ENCODE measurements around the gene PAIP2B.

Gene PAIP2B

DNA sequence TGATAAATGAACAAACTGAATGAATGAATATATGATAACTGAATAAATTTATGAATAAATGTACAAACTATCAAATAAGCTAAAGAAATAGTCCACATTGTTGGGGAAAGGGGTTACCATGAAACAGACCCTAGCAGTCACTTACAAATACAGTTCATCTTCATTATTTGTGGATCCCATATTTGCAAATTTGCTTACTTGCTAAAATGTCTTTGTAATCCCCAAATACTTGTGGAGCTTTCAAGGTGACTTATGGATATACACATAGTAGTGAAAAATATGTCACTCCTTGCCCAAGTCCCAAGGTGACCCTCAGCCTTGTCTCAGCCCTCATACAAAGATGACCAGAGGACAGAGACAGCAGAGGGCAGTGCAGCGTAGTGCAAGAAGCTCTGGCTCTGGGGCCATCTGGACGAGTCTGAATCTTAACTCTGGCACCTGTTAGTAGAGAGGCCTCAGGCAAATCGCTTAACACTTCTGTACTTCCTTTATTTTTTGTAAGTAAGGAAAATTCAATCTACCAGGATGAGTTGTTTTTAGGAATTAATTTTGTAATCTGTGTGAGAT lies 3.1 kb downstream of the PAIP2B start:
- WGBS (ENCODE audit: insufficient coverage) = 50% methylated on average over 1 of the region's 3 CpGs
- Histone ChIP-seq H3K36me3 (ENCODE audit: control insufficient read depth in 4 of 4, insufficient read depth in 4 of 4, low read length in 3 of 4) (no peaks in the 10 kb centered on the region), H3K27ac (ENCODE audit: insufficient read depth in 1 of 2, low read depth in 1 of 2, low read length in 2 of 2, poor library complexity in 1 of 2, severe bottlenecking in 2 of 2) (no peak overlapping the region), H3K9me3 (ENCODE audit: control extremely low read depth in 1 of 5, control insufficient read depth in 4 of 5, insufficient read depth in 2 of 5, low read depth in 1 of 5, low read length in 4 of 5) (no peaks in the 10 kb centered on the region), H3K4me1 (ENCODE audit: control extremely low read depth in 1 of 4, control insufficient read depth in 4 of 4, insufficient read depth in 4 of 4, low read length in 3 of 4) (peaks cover 6 to 25% (median 17%) of the 10 kb centered on the region in 4 experiments), H3K4me3 (ENCODE audit: control insufficient read depth in 1 of 7, extremely low read depth in 1 of 7, insufficient read depth in 4 of 7, low read depth in 2 of 7, low read length in 6 of 7) (no peak overlapping the region), H3K27me3 (replicated peaks in 2 of 5; ENCODE audit: control insufficient read depth in 4 of 5, insufficient read depth in 5 of 5, low read length in 4 of 5) (no peaks in the 10 kb centered on the region)
- ChIA-PET CTCF (interaction anchor here (0.8 to 2.7 kb wide), 12 partner anchors 10 to 290 kb away, joined by 3 to 8 read pairs (median 4); no protein-coding TSS in a partner anchor), POLR2A (no interaction called here)
- DNase-seq = peak; percentile 63 to 78 (median 67)

DNA sequence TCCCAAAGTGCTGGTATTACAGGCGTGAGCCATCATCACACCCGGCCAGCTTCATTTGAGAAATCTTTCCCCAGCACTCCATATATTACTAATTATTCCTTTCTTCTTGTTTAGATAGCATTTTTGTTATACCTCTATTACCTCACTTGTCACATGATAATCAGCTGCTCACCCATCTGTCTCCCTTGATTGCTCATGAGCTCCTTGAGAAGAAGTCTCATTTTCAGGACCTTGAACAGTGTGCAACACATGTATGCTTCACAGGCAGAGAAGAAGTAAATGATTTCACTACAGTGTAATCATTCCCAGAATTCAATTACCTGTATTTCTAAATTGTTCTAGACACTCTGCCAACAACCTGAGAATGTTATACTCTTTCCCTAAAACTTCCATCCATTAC lies 6.2 kb downstream of the PAIP2B start:
- no peaks in the 10 kb centered on the region for H3K27me3 ChIP-seq (replicated peaks in 2 of 5; ENCODE audit: control insufficient read depth in 4 of 5, insufficient read depth in 5 of 5, low read length in 4 of 5)
- POLR2A ChIA-PET = no interaction called here
- CTCF ChIA-PET = no interaction called here
- H3K9me3 ChIP-seq (ENCODE audit: control extremely low read depth in 1 of 5, control insufficient read depth in 4 of 5, insufficient read depth in 2 of 5, low read depth in 1 of 5, low read length in 4 of 5) = no peaks in the 10 kb centered on the region
- no peak overlapping the region for H3K4me3 ChIP-seq (ENCODE audit: control insufficient read depth in 1 of 7, extremely low read depth in 1 of 7, insufficient read depth in 4 of 7, low read depth in 2 of 7, low read length in 6 of 7)
- WGBS (ENCODE audit: insufficient coverage) = 100% methylated on average over 1 of the region's 2 CpGs
- H3K27ac ChIP-seq (ENCODE audit: insufficient read depth in 1 of 2, low read depth in 1 of 2, low read length in 2 of 2, poor library complexity in 1 of 2, severe bottlenecking in 2 of 2) = no peak overlapping the region
- DNase-seq = no peak
- no peaks in the 10 kb centered on the region for H3K36me3 ChIP-seq (ENCODE audit: control insufficient read depth in 4 of 4, insufficient read depth in 4 of 4, low read length in 3 of 4)
- peaks cover 2 to 10% (median 4%) of the 10 kb centered on the region in 4 experiments for H3K4me1 ChIP-seq (ENCODE audit: control extremely low read depth in 1 of 4, control insufficient read depth in 4 of 4, insufficient read depth in 4 of 4, low read length in 3 of 4)

DNA sequence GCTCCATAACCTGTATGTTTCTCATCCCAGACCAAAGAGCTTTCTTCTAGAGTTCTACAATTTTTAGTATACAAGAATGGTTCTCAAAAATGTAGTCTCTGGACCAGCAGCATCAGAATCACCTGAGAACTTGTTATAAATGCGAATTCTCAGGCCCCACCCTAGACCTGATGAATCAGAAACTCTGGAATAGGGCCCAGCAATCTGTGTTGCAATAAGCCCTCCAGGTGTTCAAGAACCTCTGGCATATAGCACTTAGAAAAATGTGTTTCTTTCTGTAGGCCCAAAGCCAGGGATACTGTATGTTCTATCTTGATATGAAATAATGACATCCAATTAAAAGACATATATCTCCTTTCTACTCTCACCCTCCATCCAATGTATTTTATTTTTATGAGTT lies 10.4 kb downstream of the PAIP2B start:
- CTCF ChIA-PET = no interaction called here
- 100% methylated on average over 1 of the region's 1 CpG for WGBS (ENCODE audit: insufficient coverage)
- no peaks in the 10 kb centered on the region for H3K36me3 ChIP-seq (ENCODE audit: control insufficient read depth in 4 of 4, insufficient read depth in 4 of 4, low read length in 3 of 4)
- no peak for DNase-seq
- no peak overlapping the region for H3K4me3 ChIP-seq (ENCODE audit: control insufficient read depth in 1 of 7, extremely low read depth in 1 of 7, insufficient read depth in 4 of 7, low read depth in 2 of 7, low read length in 6 of 7)
- no peak overlapping the region for H3K27ac ChIP-seq (ENCODE audit: insufficient read depth in 1 of 2, low read depth in 1 of 2, low read length in 2 of 2, poor library complexity in 1 of 2, severe bottlenecking in 2 of 2)
- POLR2A ChIA-PET = no interaction called here
- no peaks in the 10 kb centered on the region for H3K4me1 ChIP-seq (ENCODE audit: control extremely low read depth in 1 of 4, control insufficient read depth in 4 of 4, insufficient read depth in 4 of 4, low read length in 3 of 4)
- no peaks in the 10 kb centered on the region for H3K9me3 ChIP-seq (ENCODE audit: control extremely low read depth in 1 of 5, control insufficient read depth in 4 of 5, insufficient read depth in 2 of 5, low read depth in 1 of 5, low read length in 4 of 5)
- H3K27me3 ChIP-seq (replicated peaks in 2 of 5; ENCODE audit: control insufficient read depth in 4 of 5, insufficient read depth in 5 of 5, low read length in 4 of 5) = no peaks in the 10 kb centered on the region

DNA sequence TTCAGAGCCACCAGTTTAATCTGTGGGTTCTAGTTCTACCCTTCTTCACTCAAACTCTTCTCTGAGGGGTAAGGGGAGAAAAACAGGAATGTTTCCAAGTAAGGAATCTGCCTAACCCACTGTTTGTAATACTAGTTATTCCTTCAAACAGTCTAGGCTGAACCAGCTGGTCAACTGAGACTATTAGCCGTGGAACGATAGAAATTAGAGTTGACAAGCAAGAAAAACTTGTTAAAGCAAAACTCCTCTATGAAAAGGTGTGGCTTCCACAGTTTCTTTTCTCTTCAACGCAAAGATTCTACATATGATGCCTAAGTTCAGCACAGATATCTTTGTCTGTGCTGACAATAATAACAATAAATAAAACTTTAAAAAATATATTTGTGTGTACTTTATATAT lies 11.5 kb downstream of the PAIP2B start:
- no peaks in the 10 kb centered on the region for H3K4me1 ChIP-seq (ENCODE audit: control extremely low read depth in 1 of 4, control insufficient read depth in 4 of 4, insufficient read depth in 4 of 4, low read length in 3 of 4)
- no peaks in the 10 kb centered on the region for H3K27me3 ChIP-seq (replicated peaks in 2 of 5; ENCODE audit: control insufficient read depth in 4 of 5, insufficient read depth in 5 of 5, low read length in 4 of 5)
- H3K9me3 ChIP-seq (ENCODE audit: control extremely low read depth in 1 of 5, control insufficient read depth in 4 of 5, insufficient read depth in 2 of 5, low read depth in 1 of 5, low read length in 4 of 5) = no peaks in the 10 kb centered on the region
- CTCF ChIA-PET = no interaction called here
- H3K27ac ChIP-seq (ENCODE audit: insufficient read depth in 1 of 2, low read depth in 1 of 2, low read length in 2 of 2, poor library complexity in 1 of 2, severe bottlenecking in 2 of 2) = no peak overlapping the region
- 92% methylated on average over 2 of the region's 3 CpGs for WGBS (ENCODE audit: insufficient coverage)
- H3K4me3 ChIP-seq (ENCODE audit: control insufficient read depth in 1 of 7, extremely low read depth in 1 of 7, insufficient read depth in 4 of 7, low read depth in 2 of 7, low read length in 6 of 7) = no peak overlapping the region
- H3K36me3 ChIP-seq (ENCODE audit: control insufficient read depth in 4 of 4, insufficient read depth in 4 of 4, low read length in 3 of 4) = no peaks in the 10 kb centered on the region
- POLR2A ChIA-PET = no interaction called here
- no peak for DNase-seq

DNA sequence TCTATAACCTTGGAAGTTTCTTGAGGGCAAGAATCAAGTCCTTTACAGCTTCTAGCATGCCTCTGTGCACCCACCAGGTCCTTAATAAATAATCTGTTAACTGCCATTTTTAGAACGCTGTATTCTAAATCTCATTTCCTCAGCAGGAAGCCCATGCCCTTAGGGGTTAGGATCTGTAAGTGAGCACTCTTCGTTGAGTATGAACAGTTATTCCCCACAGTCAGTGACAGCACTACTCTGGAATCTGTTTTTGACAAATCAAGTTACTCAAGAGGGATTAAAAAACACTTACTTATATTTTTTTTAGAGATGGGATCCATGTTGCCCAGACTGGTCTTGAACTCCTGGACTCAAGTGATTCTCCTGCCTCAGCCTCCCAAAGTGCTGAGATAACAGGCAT lies 14.6 kb downstream of the PAIP2B start:
- ChIA-PET POLR2A (no interaction called here), CTCF (interaction anchor here (1.8 kb wide), 1 partner anchor 21 kb away, joined by 4 read pairs; no protein-coding TSS in a partner anchor)
- Histone ChIP-seq H3K9me3 (ENCODE audit: control extremely low read depth in 1 of 5, control insufficient read depth in 4 of 5, insufficient read depth in 2 of 5, low read depth in 1 of 5, low read length in 4 of 5) (no peaks in the 10 kb centered on the region), H3K27me3 (replicated peaks in 2 of 5; ENCODE audit: control insufficient read depth in 4 of 5, insufficient read depth in 5 of 5, low read length in 4 of 5) (no peaks in the 10 kb centered on the region), H3K27ac (ENCODE audit: insufficient read depth in 1 of 2, low read depth in 1 of 2, low read length in 2 of 2, poor library complexity in 1 of 2, severe bottlenecking in 2 of 2) (no peak overlapping the region), H3K36me3 (ENCODE audit: control insufficient read depth in 4 of 4, insufficient read depth in 4 of 4, low read length in 3 of 4) (no peaks in the 10 kb centered on the region), H3K4me1 (ENCODE audit: control extremely low read depth in 1 of 4, control insufficient read depth in 4 of 4, insufficient read depth in 4 of 4, low read length in 3 of 4) (no peaks in the 10 kb centered on the region), H3K4me3 (ENCODE audit: control insufficient read depth in 1 of 7, extremely low read depth in 1 of 7, insufficient read depth in 4 of 7, low read depth in 2 of 7, low read length in 6 of 7) (no peak overlapping the region)
- 57% methylated on average over 1 of the region's 2 CpGs for WGBS (ENCODE audit: insufficient coverage)
- DNase-seq = no peak

DNA sequence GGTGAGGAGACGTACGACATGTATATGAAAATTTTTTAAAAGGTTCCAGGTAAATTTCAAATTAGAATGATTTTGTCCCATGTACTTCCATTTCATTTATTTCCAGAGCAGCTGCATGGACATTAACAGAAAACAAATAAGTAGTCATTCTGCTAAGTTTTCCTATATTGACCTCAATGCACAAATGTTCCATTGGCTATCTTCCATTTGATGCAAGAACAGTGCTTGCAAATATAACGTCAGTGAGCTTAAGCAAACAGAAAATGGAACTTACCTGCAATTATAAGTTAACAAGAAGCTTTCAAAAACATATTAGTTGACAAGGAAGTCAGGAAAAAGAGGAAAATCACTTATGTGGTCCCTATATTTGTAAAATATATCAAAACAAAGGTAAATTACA lies 16.6 kb downstream of the PAIP2B start:
- no peaks in the 10 kb centered on the region for H3K27me3 ChIP-seq (replicated peaks in 2 of 5; ENCODE audit: control insufficient read depth in 4 of 5, insufficient read depth in 5 of 5, low read length in 4 of 5)
- H3K4me1 ChIP-seq (ENCODE audit: control extremely low read depth in 1 of 4, control insufficient read depth in 4 of 4, insufficient read depth in 4 of 4, low read length in 3 of 4) = no peaks in the 10 kb centered on the region
- H3K27ac ChIP-seq (ENCODE audit: insufficient read depth in 1 of 2, low read depth in 1 of 2, low read length in 2 of 2, poor library complexity in 1 of 2, severe bottlenecking in 2 of 2) = no peak overlapping the region
- ChIA-PET POLR2A (no interaction called here), CTCF (interaction anchor here (2.2 kb wide), 1 partner anchor 13 kb away, joined by 8 read pairs; no protein-coding TSS in a partner anchor)
- H3K9me3 ChIP-seq (ENCODE audit: control extremely low read depth in 1 of 5, control insufficient read depth in 4 of 5, insufficient read depth in 2 of 5, low read depth in 1 of 5, low read length in 4 of 5) = peaks cover 0 to 6% (median 0%) of the 10 kb centered on the region in 5 experiments
- no peak overlapping the region for H3K4me3 ChIP-seq (ENCODE audit: control insufficient read depth in 1 of 7, extremely low read depth in 1 of 7, insufficient read depth in 4 of 7, low read depth in 2 of 7, low read length in 6 of 7)
- no peak for DNase-seq
- no CpG with 5 or more reads among the region's 3 CpGs for WGBS (ENCODE audit: insufficient coverage)
- no peaks in the 10 kb centered on the region for H3K36me3 ChIP-seq (ENCODE audit: control insufficient read depth in 4 of 4, insufficient read depth in 4 of 4, low read length in 3 of 4)

DNA sequence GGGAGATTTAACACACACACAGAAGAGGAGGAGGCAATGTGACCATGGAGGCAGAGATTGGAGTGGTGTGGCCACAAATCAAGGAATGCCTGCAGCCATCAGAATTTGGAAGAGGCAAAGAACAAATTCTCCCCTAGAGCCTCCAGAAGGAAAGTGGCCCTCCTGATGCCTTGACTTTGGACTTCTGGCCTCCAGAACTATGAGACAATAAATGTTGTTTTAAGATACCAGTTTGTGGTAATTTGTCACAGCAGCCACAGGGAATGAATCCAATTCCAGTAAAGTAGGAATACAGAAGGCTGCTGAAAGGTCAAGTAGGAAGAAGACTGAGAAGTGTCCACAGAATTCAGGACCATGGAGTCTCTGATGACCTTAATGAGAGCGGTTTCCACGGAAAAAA lies 18.1 kb downstream of the PAIP2B start:
- CTCF ChIA-PET = no interaction called here
- no peak overlapping the region for H3K27ac ChIP-seq (ENCODE audit: insufficient read depth in 1 of 2, low read depth in 1 of 2, low read length in 2 of 2, poor library complexity in 1 of 2, severe bottlenecking in 2 of 2)
- H3K4me3 ChIP-seq (ENCODE audit: control insufficient read depth in 1 of 7, extremely low read depth in 1 of 7, insufficient read depth in 4 of 7, low read depth in 2 of 7, low read length in 6 of 7) = no peak overlapping the region
- no peaks in the 10 kb centered on the region for H3K27me3 ChIP-seq (replicated peaks in 2 of 5; ENCODE audit: control insufficient read depth in 4 of 5, insufficient read depth in 5 of 5, low read length in 4 of 5)
- POLR2A ChIA-PET = no interaction called here
- 50% methylated on average over 2 of the region's 2 CpGs for WGBS (ENCODE audit: insufficient coverage)
- no peaks in the 10 kb centered on the region for H3K36me3 ChIP-seq (ENCODE audit: control insufficient read depth in 4 of 4, insufficient read depth in 4 of 4, low read length in 3 of 4)
- DNase-seq = no peak
- H3K4me1 ChIP-seq (ENCODE audit: control extremely low read depth in 1 of 4, control insufficient read depth in 4 of 4, insufficient read depth in 4 of 4, low read length in 3 of 4) = no peaks in the 10 kb centered on the region
- peaks cover 0 to 6% (median 0%) of the 10 kb centered on the region in 5 experiments for H3K9me3 ChIP-seq (ENCODE audit: control extremely low read depth in 1 of 5, control insufficient read depth in 4 of 5, insufficient read depth in 2 of 5, low read depth in 1 of 5, low read length in 4 of 5)
